ENCODE measurements around the gene UIMC1. TPM values are rescaled to one million over a fixed set of nuclear protein-coding genes. Genes with fewer than 3 reads are reported as not detected.

Gene UIMC1
- total RNA-seq, 4 donors from 2014 or later = 12.3 to 93.2 (median 50.0) TPM

DNA sequence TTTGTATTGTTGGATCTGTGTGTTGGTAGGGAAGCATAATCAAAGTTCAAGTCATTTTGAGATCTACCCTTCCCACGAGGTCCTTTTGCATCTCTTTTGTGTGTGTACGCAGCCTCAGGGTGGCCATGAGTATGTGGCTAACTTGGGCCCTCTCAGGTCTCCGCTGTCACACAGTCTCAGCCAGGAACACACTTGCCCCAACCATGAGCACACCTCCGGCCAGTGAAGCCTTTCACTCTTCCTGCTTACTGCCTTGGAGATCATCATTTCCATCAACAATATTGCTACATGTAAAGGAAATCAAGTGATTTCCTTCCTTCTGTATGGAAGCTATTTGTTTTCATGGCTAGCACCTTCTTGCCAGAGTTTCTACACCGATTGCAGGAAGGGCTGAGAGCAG lies 29.9 kb upstream of the UIMC1 start:
- DNase-seq = no peak
- Histone ChIP-seq H3K4me3 (no peak overlapping the region), H3K36me3 (no peaks in the 10 kb centered on the region), H3K27ac (no peak overlapping the region), H3K27me3 (no peaks in the 10 kb centered on the region), H3K9me3 (no peaks in the 10 kb centered on the region), H3K4me1 (no peaks in the 10 kb centered on the region)
- TF ChIP-seq, protein P1, sequence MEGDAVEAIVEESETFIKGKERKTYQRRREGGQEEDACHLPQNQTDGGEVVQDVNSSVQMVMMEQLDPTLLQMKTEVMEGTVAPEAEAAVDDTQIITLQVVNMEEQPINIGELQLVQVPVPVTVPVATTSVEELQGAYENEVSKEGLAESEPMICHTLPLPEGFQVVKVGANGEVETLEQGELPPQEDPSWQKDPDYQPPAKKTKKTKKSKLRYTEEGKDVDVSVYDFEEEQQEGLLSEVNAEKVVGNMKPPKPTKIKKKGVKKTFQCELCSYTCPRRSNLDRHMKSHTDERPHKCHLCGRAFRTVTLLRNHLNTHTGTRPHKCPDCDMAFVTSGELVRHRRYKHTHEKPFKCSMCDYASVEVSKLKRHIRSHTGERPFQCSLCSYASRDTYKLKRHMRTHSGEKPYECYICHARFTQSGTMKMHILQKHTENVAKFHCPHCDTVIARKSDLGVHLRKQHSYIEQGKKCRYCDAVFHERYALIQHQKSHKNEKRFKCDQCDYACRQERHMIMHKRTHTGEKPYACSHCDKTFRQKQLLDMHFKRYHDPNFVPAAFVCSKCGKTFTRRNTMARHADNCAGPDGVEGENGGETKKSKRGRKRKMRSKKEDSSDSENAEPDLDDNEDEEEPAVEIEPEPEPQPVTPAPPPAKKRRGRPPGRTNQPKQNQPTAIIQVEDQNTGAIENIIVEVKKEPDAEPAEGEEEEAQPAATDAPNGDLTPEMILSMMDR (IDR thresholded peaks at IDR 0.05) = no peak
- TF ChIP-seq POLR2A (IDR thresholded peaks at IDR 0.05) = no peak
- intact Hi-C loops (cut with DNase I; ENCODE audit: low total_unique reads) = no loop called here

DNA sequence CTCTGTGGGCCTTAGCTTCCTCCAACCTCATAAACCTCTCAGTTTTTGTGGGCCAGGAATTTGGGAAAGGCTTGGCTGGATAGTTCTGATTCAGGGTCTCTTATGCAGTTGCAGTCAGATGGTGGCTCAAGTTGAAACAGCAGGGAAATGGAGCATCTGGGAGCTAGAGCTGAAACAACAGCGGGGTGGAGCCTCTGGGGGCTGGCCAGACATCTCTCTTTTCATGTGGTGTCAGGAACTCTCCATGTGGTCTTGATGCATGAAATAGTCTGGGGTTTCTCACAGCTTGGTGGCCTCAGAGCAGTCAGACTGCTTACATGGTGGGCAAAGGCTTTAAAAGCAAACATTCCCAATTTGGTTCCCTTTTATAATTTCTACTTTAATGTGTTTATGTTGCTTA lies 29.4 kb upstream of the UIMC1 start:
- Histone ChIP-seq H3K4me1 (no peaks in the 10 kb centered on the region), H3K27me3 (no peaks in the 10 kb centered on the region), H3K27ac (no peak overlapping the region), H3K4me3 (no peak overlapping the region), H3K9me3 (no peaks in the 10 kb centered on the region), H3K36me3 (no peaks in the 10 kb centered on the region)
- no peak for DNase-seq
- no peak for TF ChIP-seq POLR2A (IDR thresholded peaks at IDR 0.05)
- TF ChIP-seq, protein P1 (IDR thresholded peaks at IDR 0.05) = no peak
- intact Hi-C loops (cut with DNase I; ENCODE audit: low total_unique reads) = no loop called here

DNA sequence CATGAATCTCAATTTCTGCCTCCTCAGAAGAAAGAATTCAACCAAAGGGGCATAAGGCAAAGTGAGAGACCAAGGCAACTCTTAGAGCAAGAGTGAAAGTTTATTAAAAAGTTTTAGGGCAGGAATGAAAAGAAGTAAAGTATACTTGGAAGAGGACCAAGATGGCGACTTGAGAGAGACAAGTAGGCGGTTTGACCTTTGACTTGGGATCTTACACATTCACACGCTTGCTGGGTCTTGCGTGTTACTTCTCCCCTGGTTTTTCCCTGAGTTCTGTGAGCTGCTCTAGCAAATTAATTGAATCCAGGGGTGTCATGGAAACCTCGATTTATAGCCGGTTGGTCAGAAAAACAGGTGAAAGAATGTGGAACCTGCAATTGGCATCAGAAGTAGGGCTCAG lies 22.9 kb upstream of the UIMC1 start:
- Histone ChIP-seq H3K4me1 (no peaks in the 10 kb centered on the region), H3K9me3 (no peaks in the 10 kb centered on the region), H3K27ac (no peak overlapping the region), H3K36me3 (no peaks in the 10 kb centered on the region), H3K4me3 (no peak overlapping the region), H3K27me3 (no peaks in the 10 kb centered on the region)
- intact Hi-C loops (cut with DNase I; ENCODE audit: low total_unique reads) = no loop called here
- no peak for TF ChIP-seq POLR2A (IDR thresholded peaks at IDR 0.05)
- TF ChIP-seq, protein P1 (IDR thresholded peaks at IDR 0.05) = no peak
- no peak for DNase-seq

DNA sequence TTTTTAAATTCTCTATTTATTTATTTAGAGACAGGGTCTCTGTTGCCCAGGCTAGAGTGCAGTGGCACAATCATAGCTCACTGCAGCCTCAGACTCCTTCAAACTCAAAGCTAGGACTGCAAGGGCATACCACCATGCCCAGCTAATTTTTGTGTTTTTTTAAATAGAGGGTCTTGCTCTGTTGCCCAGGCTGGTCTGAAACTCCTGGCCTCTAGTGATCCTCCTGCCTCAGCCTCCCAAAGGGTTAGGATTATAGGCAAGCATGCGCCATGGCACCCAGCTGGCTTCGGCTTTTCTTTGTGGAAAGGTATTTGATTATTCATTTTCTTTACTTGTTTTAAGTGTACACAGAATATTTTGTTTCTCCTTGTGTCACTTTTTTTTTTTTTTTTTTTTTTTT lies 21.1 kb upstream of the UIMC1 start:
- Histone ChIP-seq H3K9me3 (no peaks in the 10 kb centered on the region), H3K4me3 (no peak overlapping the region), H3K27me3 (no peaks in the 10 kb centered on the region), H3K36me3 (no peaks in the 10 kb centered on the region), H3K27ac (no peak overlapping the region), H3K4me1 (no peaks in the 10 kb centered on the region)
- intact Hi-C loops (cut with DNase I; ENCODE audit: low total_unique reads) = no loop called here
- DNase-seq = no peak
- no peak for TF ChIP-seq POLR2A (IDR thresholded peaks at IDR 0.05)
- TF ChIP-seq, protein P1 (IDR thresholded peaks at IDR 0.05) = no peak

DNA sequence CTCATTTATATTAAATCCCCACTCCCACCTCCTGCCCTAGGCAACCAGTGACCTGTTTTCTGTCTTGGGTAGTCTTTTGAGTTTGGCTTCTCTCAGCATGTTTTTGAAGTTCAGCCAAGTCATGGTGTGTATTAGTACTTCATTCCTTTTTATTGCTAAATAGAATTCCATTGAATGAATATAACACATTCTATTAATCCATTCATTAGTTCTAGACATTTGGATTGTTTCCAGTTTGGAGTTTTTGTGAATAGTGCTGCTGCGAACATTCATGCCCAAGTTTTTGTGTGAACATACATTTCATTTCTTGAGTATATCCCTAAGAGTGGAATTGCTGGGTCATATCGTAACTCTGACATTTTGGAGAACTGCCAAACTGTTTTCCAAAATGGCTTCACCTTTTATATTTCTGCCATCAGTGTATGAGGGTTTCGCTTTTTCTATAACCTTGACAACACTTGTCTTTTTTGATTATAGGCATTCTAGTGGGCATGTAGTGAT lies 18.6 kb upstream of the UIMC1 start:
- H3K27ac ChIP-seq = no peak overlapping the region
- intact Hi-C loops (cut with DNase I; ENCODE audit: low total_unique reads) = no loop called here
- H3K4me1 ChIP-seq = peaks cover 0 to 4% of the 10 kb centered on the region in 2 donors

More for the DNA sequence above, 18.6 kb upstream of the UIMC1 start:
- Histone ChIP-seq H3K4me3 (no peak overlapping the region), H3K27me3 (no peaks in the 10 kb centered on the region), H3K9me3 (no peaks in the 10 kb centered on the region), H3K36me3 (no peaks in the 10 kb centered on the region)
- DNase-seq = no peak
- TF ChIP-seq, protein P1 (IDR thresholded peaks at IDR 0.05) = no peak
- TF ChIP-seq POLR2A (IDR thresholded peaks at IDR 0.05) = no peak
